GM11168 (cell line): ENCODE data around the gene FLT3.

Experiments used
- in situ Hi-C: fragments of 300-500 bp; cut with MboI; formaldehyde crosslinking; loops from one replicate; pipeline ENCODE4 v1.12.0; 2022; ENCODE audit warnings: low sequenced_read_pairs; ENCODE audit not compliant: unreplicated experiment

The FLT3 gene

DNA sequence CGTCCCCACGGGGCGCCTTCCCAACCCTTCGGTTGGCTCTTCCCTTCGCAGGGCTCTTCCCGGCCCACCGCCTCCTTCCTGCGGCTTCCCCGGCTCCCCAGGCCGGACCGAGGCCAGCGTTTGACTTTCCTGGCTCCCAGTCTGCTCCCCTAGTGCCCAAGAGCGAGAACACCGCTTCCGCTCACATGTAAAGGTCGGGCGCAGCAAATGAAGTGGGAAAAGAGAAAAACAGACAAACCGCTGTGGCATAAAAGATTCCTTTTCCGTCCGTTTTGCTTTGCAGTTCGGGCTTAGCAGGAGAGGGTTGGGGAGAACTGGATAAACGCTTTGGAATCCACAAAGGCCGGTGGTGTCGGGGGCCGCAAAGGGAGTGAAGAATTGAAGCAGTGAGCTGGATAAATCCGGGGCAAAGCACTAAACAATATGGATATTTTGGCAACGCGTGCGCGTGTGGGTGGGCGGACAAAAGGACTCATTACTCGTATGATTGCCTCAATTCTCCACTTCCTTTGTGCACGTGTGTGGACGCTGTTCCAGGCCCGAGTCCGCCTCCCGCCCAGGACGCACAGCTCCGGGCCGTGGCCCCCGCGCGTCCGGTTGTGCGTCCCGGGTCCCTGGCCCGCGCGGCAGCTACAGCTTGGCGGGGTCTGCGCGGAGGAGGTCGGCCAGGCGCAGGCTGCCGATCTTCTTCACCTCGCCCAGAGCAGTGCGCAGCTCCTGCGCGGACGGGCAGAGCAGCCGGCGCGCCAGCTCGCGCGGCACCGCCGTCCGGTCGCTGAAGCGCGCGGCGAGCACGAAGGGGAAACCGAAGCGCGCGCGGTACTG is 122.7 kb downstream of the FLT3 start:
- in situ Hi-C loops: loop anchor here (25.0 kb wide), 1 partner anchor 565 kb away; the partner anchor contains the start of gene GTF3A

DNA sequence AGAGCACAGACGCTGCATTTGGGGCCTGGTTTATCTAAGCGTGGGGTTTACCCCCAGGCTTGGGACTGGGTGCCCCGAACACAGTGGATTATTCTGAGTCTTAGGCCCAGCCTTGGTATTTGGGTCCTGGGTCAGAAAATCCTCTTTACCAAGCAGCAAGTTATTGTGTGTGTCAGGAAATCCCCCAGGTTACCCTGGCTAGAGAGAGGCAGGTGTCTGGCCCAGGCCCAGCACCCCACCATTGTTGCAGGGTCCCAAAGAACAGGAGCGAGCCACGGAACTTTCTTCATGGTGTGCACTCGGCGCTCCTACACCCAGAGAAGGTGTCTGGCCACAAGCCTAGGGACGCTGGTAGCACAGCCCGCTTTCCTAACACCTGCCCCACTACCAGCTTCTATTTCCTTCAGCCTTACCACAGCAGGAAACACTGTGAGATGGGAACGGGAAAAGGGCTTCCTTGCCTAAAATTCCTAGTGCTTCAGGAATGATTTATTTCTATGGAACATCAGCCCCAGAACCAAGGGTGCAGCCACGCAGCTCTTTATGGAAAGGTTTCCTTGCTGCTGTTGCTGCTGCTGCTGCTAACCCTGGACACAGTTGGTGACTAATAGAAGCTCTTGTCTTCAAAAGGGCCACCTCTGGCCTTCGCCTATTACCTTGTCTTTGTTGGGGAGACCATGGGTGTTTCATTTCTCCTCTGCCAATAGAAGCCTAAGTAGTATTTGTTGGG is 123.8 kb downstream of the FLT3 start:
- in situ Hi-C loops: loop anchor here (25.0 kb wide), 1 partner anchor 564 kb away; the partner anchor contains the start of gene GTF3A

DNA sequence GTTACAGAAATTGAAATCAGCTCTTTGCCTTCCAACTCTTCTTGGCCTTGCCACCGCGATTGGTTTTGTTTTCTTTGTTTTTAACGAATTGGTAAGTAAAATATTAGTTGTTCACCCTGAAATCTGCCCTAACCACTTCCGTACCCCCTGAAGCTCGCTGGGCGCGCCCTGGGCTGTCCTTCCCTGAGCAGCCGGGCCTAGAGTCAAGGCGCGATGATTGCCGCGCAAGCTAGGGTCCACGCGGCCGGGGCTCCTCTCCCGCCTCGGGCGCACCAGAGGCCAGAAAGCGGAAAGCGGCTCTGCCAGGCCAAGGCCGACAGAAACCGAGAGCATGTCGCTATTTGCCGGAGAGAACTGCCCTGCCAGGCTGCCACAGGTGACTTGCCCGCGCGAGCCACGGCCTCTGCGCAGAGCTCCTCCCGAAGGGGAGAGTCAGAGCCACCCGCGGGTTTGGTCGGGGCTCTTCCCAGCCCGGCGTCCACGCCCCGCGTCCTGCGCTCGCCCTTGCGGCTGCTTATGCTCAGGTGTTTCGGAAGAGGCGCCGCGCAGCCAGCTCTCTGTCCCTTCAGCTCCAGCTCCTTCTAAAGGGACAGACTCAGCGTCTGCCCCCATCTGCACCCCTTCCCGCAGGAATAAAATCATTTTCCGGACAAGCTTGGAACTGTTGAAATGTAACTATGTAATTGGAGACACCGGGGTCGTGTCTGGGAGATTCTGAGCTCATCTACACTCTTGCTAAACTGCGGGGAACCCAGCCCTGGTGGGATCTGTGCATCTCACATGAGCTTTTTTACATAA is 124.6 kb downstream of the FLT3 start:
- in situ Hi-C loops: loop anchor here (25.0 kb wide), 1 partner anchor 563 kb away; the partner anchor contains the start of gene GTF3A

DNA sequence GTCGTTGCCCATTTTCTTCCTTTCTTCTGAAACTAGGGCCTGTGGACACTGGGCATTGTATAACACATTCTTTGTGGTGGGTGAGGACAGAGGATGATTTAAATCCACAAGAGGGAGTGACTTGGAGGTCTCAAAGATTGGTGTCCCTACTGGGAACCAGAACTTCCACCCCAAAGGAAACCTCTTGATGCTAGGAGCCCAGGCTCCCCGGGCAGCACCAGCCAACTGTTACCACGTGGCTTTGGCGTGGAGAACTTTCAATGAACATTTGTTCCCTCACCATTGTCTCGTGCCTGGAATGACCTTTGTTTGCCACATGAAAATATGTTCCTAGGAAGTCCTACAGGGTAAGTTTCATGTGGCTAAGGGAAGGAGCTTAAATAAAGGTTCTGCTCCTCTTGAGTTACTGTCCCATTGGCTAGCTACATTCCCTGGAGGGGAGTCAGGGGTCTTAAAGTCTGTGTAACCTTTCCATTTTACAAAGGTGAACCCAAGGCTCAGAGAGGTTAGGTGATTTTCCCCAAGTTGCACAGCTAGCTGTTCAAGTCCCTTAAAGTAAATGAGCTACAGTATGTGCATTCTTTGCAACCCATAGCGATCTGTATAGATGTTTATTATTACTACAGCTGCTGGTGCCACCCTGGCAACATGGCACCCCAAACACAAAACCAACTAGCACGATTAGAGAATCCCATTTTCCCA is 126.3 kb downstream of the FLT3 start:
- in situ Hi-C loops: loop anchor here (5.0 kb wide), 1 partner anchor 57 kb away; the partner anchor contains the start of gene PDX1

DNA sequence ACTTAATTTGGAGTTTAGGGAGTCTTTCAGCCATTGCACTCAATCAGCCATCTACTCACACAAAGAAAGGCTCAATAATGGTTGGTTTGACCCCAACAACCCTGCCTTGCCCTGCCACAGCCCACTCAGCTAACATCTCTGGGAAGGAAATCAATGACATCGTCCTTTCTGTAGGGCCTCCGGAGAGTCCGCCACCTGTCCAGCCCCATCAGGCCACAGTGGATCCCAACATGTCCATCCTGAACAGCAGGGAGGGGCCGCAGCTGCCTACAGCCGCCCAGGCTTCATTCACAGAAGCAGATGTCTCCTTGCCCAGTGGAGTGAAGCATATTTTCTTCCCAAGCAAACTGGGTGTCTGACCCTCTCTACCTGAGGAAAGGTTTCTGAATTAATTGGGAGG is 127.1 kb downstream of the FLT3 start:
- in situ Hi-C loops: loop anchor here (5.0 kb wide), 1 partner anchor 56 kb away; the partner anchor contains the start of gene PDX1

DNA sequence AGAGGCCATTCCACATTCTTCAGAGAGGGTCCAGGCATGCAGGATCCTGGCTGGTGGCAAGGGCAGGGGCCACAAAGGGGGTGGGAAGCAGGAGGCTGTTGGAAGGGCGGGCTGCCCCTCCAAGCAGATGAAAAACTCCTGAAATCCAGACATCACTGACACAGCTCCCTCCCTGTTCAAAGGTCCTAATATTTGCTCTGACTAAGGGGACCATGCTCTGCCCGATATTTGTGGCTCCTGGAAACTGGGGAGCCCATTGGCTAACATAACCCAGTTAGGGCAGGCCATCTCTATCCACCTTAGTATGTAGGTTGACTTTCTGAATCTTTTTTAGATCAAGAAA is 127.9 kb downstream of the FLT3 start:
- in situ Hi-C loops: loop anchor here (5.0 kb wide), 1 partner anchor 55 kb away; the partner anchor contains the start of gene PDX1

DNA sequence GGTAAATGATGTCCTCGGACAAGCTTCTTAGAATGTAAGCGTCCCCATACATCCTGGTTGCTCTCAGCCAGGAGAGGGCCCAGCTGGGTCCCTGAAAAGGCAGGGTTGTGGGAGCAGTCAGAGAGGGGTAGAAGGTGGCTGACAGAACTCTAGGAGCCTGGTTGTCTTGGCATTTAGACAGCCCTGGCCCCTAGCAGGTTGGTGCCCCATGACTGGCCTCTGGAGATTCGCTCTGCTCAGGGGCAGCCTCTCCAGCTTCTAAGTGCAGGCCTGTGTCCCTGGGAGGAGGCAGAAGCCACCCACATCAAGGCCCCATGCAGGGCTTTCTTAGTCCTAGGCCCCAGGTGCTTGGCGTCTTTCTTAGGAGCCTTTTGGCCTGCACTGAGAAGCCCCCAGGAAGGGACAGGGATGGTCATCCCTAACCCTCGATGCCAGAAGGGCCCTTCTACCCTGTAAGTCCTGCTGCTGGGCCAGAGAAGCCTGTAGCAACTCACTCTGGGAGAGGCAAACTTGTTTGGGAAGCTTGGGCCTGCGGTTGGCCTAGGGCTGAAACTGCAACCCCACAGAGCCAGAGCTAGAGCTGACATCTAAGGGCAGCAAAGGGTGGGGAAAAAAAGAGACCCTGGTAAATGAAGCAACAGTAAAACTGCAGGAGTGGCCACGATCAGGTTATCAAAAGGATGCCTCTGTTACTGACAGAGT is 128.4 kb downstream of the FLT3 start:
- in situ Hi-C loops: loop anchor here (5.0 kb wide), 1 partner anchor 55 kb away; the partner anchor contains the start of gene PDX1

DNA sequence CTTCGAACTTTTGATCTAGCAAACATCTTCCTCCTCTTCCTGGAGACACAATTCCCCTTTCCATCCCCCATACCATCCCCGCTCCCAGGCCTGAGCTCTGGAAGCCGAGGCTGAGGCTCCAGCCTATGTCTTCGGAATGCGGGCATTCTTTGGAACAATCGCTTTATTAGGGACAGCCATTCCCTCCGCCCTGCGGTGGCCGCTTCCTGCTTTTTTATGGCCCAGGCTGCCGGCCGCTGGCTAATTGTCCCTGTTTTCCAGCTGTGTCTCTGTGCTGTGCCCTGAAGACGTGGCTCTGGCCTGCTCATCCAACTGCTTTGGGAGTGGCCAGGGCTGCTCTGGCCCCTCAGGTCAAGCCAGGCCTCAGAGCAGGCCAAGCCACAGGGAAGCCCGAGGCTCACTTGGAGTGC is 129.1 kb downstream of the FLT3 start:
- in situ Hi-C loops: loop anchor here (5.0 kb wide), 1 partner anchor 54 kb away; the partner anchor contains the start of gene PDX1

DNA sequence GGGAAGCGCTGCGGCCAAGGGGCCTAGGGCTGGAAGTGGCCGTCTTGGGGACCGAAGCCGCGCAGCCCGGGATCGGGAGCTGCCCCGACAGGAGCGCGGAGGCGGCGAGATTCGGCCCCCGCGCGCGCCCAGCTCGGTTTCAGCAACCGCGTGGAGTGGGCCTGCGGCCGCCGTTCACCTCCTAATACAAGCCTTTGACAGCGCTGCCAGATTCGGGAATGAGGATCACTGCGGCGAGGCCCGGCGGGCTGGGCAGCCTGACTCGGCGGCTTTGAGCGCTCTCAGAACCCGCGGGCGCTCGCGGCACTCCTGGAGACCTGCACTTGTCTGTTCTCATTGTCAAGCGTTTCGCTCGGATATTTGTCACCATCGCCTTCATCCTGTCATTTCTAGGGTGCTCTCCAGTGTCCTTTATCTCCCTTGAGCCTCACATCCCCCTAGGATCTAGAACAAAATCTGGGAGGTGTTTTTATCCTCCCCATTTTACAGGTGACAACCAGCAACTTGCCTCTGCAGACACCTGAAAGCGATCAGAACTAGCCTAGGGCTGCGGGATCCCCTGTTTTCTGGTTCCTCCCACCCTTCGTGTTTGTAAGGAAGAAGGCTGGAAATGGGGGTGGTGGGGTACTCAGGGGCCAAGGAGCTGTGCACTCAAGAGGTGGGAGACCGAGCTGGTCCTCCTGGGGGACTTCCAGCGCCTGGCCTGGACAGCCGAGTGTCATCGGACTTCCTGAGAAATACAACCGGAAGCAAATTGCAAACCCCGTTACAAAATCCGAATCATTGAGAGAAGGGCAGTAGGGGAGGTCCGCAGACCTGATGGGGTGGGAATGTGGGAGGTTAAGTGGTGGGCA is 129.8 kb downstream of the FLT3 start:
- in situ Hi-C loops: loop anchor here (5.0 kb wide), 1 partner anchor 53 kb away; the partner anchor contains the start of gene PDX1

DNA sequence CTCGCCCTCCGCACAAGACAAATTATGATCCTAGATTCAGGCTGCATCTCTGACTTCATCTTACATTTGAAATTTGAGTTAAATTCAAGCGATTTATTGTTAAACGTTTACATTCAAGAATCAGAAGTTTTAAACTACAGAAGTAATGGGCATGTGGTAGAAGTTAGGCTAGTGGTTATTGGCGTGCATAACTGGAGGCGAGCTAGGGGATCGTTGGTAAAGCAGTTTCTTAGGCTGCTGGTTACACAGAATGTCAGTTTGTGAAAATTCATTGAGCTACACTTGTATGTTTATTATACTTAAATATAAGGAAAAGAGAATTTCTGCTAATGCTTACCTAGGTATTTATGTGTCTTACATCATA is 130.5 kb downstream of the FLT3 start:
- in situ Hi-C loops: loop anchor here (5.0 kb wide), 1 partner anchor 53 kb away; the partner anchor contains the start of gene PDX1

DNA sequence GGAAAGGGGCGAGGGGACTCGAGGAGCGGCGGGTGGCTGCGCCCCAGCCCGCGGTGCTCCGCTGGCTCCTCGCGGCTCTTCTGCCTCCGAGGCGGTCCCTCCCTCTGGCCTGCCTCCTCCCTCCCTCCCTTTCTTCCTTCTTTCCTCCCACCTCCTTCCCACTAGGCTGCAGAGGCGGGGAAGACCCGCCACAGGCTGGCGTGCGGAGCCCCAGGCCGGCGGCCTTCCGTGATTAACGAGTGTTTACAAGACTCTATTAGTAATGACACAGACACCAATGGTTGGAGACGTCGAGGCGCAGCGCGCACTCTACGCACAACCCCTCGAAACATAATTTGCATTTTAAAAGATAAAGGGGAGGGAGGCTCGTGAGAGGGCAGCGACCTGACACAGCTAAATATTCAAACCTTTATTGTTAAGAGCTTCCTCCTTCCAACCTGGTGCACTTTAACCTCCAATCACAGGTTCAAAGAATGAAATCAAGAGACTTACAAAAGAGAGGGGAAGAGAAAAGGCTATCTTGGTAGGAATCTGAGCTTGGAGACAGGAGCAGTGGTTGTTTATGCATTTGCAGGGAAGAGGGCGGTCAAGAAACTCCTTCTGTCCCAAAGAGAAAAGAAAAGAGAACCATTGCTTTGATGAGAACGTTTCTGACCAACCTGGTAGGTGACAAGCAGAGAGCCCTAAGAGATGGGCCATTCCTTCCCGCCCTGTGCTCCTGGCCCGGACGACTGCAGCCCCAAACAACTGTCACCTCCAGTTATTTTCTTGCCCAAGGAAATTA is 131.1 kb downstream of the FLT3 start, which contains the start of gene CDX2:
TSS of gene CDX2 (minus strand) at position 234 of the 784 bp plus-strand sequence. CDS start 309 bp downstream, outside the sequence.
- in situ Hi-C loops: no loop called here

DNA sequence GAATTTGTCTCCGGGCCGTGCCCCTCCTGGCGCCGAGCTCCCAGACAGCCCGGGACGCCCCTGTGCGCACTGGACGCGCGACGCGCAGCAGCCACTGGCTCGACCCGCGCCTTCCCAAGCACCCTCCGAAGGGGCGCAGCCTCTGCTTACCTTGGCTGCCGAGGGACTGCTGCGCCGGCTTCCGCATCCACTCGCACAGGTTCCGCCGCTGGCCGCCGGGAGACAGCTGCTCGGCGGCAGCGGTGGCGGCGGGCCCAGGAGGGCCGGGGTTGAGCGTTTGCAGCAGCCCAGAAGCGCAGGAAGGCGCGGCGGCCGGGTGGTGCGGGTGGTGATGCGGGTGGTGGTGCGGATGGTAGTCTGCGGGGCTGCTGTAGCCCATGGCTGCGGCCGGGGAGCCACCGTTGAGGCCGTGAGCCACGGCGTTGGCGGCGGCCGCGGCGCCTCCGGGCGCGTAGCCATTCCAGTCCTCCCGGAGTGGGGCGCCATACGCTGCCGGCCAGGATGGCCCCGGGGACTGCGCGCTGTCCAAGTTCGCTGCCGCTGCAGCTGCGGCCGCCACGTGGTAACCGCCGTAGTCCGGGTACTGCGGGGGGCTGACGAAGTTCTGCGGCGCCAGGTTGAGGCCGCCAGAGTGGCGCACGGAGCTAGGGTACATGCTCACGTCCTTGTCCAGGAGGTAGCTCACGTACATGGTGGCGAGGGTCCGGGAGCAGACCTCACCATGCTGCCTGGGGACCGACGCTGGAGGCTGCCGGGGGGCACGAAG is 131.9 kb downstream of the FLT3 start:
- in situ Hi-C loops: no loop called here

DNA sequence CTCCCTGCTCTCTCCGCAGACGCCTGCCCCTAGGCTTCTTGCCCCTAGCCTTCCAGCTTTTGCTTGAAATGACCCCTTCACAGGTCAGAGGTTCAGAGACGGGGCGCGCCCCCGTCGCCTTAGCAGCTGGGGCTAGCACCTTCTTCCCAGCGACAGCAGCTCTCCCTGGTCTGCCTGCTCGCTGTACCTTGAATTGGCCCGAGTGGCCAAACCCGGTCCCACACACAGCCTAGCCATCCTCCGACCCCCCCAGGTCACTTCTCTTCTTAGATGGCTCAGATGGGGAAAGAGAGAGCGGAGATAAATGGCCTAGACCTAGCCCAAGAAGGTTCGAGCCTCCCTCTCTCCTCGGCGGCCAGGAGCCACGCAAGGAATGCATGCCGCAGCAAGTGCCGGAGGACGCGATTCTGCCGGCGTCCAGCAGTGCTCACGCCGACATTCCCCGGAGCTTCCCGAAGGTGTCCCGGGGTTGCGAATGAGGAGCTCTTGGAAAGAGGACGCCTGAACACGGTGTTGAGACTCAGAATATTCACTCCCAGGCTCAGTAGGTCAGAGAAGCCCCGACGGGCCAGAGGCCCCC is 132.6 kb downstream of the FLT3 start:
- in situ Hi-C loops: no loop called here

DNA sequence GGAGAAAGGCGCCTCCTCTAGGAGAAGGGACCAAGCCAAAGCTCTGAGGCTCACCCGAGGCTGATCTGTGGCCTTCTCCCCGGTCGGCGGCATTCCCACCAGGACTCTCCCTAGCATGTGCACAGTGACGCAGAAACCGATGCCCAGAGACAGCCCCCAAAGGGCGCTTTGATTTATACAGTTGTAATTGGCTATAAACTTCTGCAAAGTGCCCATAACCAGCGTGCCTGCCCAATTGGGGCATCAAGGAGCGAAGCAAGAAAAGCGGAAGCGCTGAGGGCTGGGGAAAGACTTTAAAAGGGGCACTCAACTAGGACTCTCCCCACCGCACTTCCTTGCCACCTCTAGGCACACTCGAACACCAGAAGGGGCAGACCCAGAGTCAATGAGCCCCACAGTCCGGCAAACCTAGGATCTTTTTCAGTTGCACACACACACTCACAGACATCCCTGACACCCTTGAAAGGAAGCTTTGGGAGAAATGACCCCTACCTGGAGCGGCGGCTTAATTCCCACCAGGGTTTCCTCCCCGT is 133.1 kb downstream of the FLT3 start:
- in situ Hi-C loops: no loop called here

DNA sequence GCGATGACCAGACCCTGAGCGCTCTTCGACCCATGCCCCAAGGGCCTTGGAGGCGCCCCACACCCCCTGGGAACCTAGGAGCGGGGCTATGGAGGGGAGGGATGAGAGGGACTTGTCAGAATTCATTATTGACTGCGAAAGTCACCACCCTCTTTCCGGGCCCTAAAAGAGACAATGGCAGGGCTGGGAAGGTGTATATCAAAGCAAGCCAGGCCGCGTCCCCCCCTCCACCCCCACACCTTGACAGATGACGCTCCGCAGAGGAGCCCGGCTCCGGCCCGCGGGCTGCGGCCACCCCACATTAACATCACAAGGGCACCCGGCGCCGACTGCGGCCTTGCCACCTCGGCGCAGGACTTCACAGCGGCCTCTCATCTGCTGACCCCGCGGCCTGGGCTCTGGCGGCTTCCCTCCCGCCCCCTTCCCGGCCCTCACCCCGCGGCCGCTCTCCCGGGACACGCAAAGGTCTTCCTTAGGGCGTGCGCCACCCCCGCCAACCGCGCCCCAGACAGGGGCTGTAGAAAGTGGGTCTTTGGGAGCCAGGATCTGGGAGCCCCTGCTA is 133.7 kb downstream of the FLT3 start:
- in situ Hi-C loops: no loop called here
